Cerebellar cortex (tissue), 1 donor: Measurements from ENCODE around the gene ARMS2.
A peak's percentile ranks its signal among the peaks of the same experiment; 100 is the strongest.

ENCODE experiments used
- DNase-seq: peaks from one replicate; pipeline ENCODE4 v3.0.0-alpha.2; 2015; ENCODE audit warnings: low spot score

Gene ARMS2

DNA sequence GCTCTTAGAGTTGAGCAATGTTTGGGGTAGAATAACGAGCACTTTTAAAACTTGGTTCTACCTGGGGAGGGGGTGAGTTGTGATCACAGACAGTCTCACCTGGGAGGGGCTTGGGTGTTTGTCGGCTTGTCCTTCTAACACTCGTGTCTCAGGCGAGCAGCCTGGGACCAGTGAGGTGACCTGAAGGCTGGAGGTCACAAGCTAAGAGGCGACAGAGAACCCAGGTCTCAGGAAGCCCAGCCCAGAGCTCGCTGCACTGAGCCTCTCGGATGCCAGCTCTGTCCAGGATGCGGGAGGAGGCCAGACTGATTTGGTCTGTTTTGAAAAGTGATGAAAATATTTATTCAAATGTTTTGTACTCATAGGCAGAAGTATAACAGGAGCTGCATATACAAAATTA, 18.7 kb downstream of the ARMS2 start:
- no peak for DNase-seq

DNA sequence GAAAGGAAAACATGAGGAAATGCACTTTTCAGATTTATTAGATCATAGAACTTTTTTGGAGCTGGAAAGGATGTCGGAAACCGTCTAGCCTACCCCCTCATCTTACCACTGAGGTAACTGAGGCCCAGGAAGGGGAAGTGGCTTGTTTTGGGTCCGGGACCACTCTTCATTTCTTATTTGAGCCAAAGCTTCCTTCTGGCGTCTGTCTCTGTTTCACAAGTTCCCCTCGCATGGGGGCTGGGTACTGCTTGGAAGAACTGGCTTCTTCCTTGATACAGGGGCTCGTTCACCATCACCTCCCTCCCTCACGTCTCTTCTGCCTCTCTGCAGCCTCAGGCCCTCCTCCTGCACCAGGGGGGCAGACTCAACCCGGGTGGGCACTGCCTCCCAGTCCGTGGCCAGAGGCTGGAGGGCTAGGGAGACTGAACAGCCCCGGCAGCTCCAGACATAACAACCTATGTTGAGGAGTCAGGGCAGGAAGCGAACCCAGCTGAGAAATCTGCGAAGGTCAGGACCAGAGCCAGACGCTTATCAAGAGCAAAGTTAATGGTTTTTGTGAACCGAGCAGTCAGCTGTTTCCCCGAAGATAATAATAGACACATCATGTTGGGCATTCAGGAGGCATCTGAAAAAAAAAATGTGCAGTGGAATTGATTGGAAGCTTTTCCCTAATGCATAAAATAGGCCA, 19.8 kb downstream of the ARMS2 start:
- DNase-seq = no peak

DNA sequence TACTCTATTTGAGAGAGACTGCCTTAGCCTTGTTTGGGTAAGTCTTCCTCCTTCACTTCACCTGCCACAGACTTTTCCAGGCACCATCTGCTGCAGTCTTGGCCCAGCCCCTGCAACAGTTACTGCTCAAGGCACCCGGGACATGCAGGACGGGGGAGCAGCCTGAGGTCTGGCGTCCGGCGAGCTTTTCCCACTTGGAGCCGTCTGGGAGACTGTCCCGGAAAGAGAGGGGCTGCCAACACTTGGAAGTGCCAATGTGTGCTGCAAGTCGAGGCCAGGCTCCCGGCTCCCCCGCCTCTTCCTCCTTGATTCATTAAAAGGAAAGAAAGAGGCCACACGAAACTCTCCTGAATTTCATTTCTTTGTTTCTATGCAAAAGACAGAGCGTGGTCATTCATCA, 20.6 kb downstream of the ARMS2 start:
- peak; percentile 14 for DNase-seq

DNA sequence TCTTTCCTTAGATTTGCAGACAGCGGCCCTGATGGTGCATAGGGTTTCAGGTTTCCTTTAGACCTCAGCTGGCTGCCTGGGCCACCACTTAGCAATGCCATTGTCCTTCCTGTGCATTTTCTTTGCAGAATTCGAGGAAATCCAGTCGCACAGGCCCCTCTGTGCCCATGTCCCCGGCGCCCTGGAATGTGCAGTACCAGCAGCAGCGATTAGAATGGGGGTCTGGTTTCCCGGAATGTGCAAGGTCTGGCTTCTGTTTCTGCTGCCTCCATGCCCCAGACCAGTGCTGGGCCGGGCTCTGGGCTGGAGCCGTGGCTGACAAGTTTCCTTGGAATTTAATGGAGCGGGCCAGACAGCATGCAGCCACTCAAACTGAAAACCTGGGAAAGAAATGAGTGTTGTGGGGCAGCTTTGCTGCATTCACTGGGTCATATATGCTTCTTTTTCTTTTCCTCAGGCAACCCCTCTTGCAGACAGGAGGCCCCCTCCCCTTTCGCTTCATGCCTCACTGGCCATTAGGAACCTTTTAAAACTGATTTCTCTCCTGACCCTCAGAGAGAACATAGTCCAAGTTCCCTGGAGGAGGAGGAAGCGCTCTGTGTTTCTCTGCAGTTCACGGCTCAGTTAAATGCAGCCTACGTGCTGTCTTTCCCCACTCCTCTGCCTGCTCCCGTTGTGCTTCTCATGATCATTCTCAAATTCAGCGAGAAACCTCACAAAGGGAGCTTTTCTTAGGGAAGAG, 21.3 kb downstream of the ARMS2 start:
- no peak for DNase-seq

DNA sequence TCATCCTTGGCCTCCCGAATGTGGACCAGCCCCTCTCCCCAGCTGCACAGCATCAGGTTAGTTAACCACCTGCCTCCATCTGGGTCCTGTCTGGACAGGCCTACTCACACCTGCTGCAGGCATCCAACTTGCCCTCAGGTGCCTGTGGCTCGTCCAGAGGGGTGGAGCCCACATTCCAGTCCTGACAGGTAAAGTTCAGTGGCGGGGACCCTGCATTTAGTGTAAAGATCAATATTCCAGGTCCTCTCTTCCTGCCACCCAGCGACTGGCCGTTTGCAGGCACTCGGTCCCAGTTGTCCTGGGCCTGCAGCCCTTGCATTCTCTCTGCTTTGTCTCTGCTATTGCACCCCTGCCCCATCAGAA, 21.9 kb downstream of the ARMS2 start:
- no peak for DNase-seq

DNA sequence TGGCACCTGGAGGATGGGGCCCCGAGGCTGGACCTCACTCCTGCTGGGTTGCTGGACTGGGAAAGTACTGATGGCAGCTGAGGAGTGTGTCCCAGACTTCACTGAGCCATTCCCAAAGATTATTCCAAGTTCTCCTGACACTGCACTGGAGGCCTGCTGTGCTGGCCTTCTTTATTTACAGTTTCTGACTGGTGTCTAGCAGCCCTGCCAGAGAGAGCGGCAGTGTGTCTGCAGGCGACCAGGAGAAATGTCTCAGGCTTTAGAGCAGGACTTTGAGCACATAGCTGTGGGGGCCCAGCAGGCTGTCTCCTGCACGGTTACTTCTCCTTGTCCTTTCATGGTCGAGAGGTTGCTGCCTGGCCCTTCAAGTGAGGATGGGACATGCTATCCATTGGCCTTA, 23.0 kb downstream of the ARMS2 start:
- DNase-seq = no peak

DNA sequence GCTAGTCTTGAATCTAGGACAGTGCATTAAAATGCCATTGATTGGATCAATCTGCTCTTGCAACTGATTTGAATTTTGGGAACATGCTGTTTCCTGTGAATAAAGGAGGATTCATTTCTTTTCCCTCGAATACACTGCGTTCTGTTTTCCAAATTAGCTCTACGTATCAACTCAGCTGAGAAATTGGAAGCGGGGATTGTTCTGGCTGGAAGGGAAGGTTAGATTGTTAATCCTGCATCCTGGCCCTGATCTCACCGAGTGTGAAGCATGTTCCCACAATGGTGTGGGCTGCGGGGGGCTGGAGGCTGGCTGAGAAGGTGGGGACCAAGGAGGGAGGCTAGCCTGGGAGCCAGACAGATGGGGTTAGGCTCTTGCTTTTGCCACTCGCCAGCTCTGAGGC, 24.5 kb downstream of the ARMS2 start:
- DNase-seq = peak; percentile 14

DNA sequence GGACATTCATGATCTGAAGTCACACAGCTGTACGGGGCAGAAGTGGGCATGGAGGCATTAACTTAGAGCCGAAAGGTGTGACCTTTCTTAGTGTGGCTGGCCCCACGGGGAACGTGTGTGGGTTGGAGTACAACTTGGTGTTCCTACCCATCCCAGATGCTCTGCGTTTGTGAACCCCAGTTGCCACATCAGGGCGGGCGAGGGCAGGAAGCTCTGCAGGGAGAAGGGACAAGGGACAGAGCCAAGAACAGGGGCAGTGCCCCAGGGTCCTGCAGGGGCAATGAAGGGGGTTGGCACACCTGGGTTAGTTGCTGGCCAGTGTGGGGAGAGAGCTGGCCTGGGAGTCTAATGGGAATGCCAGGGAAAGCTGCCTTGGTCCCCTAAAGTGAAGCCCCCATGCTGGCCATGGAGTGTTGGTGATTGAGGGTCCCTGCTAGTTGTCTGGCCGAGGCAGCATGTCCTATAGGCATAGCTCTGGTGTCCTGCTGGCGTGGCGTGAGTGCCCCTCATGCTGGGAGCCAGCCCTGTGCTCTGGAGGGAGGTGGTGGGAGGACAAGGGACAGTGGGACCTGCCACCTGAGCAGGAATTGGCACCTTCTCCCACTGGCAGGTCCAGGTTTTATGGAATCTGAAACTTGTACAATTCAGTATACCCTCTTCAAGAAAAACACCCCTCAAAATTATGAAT, 25.8 kb downstream of the ARMS2 start:
- DNase-seq = no peak

DNA sequence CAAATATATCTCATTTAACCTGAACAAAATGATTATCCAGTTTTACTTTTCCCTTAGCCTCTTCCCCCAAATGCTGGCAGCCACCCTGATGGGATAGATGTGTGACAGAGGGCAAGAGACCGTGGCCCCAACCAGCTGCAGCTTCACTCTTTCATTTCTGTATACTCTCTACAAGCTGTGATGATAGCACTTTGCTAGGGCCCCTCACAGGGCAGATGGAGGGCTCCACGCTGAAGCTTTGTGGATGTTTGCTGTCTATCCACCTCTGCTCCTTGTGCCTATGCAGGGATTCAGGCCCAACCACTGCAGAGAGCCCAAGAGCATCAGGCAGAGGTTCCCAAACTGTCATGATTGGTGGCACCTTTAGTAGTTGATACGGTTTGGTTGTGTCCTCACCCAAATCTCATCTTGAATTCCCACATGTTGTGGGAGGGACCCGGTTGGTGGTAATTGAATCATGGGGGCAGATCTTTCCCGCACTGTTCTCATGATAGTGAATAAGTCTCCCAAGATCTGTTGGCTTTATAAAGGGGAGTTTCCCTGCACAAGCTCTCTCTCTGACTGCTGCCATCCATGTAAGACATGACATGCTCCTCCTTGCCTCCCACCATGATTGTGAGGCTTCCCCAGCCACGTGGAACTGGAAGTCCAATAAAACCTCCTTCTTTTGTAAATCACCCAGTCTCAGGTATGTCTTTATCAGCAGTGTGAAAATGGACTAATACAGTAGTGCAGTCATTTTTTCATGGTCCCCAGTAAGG, 27.0 kb downstream of the ARMS2 start:
- DNase-seq = no peak

DNA sequence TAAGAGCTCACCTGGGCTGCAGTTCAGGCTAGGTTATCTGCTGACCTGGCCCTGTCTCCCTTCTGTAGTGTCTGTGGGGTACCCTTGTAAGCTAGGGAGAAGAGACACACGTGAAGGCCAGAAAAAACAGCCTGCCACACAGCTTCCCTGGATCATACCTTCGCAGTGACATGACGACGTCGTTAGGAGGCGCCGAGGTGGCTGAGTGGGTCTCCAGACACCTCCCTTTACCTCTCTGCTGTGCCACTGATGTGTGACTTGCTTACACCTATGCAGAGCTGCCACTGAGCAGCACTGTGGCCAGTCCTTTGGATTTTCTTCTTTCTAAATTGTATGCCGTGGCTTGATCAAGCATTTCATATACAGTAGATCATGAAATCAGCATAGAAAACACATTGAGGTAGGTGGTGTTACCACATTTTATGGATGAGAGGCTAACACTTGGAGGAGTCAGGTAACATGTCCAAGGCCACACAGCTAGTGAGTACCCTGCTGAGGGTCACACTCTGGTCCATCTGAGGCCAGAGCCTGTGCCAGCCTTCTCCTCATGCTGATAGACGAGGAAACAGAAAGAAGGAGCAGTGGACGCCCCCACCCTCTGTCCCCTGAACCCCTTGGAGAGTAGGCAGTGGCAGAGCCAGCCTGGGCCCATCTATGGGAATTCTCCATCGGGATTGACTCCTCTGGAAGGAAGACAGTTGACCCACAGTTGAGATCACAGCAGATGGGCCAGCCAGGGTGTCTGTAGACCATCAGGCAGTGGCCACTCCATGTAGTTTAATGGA, 30.0 kb downstream of the ARMS2 start:
- DNase-seq = no peak

DNA sequence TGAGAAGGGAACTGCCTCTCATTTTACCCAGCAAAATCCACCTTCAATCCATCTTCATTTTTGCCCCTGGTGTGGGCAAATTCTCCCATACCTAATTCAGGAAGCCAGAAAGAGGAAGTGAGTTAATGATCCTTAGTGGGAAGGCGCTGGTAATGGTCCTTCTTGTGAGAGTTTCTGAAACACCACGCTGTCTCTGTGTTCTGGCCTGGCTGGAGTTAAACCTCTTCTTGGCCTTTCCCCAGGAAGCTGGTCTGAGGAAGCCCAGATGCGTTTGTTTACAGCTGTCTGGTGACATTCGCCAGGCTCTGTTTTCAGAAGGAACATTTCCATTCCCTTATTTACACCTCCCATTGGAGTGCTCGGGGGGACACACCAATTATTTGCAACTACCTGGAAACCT, 31.2 kb downstream of the ARMS2 start:
- no peak for DNase-seq

DNA sequence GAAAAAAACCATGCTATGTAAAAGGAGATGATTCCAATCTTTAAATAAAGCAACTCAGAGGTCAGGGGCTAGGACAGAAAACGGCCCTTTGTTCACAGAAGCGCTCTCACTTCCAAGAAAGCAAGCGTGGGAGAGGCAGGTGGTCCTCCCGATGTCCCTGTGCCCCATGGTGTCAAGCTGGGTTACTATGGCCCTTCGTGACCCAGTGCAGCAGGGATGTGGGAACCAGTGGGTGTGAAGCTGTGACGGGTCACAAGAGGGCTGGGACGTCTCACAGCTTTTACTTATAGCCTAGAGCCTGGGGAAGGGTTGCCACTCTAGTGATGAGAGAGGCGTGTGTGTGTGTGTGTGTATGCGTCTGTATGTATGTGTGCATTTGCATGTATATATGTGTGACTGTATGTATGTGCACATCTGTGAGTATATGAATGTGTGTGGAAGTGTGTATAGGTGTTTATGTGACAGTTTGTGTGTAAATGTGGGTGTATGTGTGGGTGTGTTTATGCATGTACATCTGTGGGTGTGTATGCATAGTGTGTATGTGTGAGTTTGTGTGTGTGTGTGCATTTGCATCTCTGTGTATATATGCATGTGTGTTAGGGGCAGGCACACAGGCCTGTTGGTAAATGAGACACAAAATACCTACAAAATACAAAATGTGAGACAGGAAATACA, 32.1 kb downstream of the ARMS2 start:
- DNase-seq = no peak

DNA sequence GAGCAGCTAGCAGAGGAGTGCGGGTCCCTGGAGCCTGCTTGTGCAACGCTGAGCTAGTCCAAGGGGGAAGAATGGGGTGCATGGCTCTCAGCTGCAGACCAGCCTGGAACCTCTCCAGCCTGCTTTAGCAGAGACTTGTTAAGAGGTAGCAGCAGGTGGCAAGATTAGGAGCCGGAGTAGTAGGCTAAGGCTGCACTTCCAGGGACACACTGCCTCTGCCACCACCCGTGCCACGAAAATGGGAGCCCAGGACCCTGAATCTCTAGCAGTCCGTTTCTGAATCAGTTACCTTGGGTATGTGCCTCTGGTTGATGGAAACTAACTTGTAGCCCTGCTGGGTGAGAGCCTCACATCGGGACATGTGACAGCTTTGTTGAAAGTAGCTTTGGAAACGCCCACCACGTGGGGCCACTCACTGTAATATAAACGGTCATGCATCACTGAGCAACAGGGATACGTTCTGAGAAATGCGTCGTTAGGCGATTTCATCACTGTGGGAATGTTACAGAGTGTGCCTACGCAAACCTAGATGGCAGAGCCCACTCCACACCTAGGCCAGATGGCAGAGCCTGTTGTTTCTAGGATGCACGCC, 32.8 kb downstream of the ARMS2 start:
- DNase-seq = no peak

DNA sequence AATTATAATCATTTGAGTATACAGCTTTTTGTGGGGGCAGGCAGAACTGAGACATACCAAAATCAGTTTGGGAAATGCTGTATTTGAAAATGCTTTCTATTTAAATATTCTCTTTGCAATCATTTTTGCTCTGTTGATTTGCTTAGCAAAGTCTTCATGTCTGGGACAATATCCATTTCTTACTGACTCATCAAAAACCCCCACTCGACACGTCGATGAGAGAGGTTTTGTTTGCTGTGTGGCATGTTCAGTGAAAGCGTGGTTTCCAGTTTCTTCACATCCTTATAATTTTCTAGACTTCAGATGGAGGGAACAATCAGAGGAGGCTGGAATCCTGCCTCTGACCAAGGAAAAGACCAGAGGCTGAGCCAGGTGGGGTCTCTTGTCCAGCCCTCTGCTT, 35.8 kb downstream of the ARMS2 start:
- no peak for DNase-seq

DNA sequence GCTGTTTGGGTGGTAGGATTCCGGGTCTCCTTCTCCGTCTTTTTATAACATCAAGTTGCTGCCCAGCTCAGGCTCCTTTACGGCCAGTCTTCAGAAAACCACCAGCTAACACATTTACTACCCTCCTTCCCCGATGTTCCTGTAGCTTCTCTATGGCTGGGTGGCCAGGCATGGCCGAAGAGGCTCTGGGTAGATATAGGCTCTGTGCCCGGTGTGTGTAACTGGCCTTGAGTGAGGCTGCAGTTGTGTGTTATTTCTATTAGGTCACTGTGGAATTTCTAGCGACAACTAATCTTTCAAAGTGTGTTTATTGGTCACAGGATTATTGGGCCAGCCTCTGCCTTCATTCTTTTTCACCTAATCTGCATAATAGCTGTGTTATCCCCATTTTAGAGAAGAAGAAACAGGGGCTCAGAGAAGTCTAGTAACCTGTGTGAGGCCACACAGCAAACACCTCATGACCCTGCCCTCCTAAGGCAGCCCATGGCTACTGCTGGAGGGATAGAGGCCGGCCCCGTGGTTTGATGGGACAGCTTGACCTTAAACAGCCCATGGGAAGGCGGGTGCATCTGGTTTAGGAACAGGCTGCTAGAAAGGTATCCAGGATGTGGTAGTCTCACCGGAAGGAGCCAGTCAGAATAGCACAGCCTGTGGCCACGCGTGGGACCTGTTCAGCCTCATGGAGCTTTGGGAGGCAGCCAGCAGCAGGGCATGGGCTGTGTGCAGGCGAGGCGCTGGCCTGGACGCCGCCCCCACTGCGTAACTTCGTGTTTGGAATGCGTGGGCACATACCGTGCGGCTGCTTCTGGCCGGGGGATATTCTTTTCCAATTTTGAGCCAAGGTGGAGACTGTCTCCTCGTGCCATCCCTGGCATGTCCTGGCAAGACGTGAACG, 36.6 kb downstream of the ARMS2 start:
- no peak for DNase-seq

DNA sequence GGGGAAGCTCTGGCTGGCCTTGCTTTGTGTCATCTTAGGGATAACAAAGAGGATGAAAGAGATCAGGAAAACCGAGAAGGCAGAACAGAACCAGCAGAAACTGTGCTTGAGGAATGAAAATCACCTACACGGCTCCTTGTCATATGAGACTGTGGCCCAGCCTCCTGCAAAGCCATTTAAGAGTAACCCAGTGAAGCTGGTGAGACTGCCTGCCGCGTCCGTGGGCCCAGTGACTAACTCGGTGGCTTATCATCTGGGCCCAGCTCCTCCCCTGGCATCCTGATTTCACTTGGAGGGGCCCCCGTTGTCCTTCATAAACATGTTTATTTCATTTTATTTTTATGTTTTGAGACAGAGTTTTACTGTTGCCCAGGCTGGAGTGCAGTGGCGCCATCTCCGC, 37.6 kb downstream of the ARMS2 start:
- DNase-seq = no peak

DNA sequence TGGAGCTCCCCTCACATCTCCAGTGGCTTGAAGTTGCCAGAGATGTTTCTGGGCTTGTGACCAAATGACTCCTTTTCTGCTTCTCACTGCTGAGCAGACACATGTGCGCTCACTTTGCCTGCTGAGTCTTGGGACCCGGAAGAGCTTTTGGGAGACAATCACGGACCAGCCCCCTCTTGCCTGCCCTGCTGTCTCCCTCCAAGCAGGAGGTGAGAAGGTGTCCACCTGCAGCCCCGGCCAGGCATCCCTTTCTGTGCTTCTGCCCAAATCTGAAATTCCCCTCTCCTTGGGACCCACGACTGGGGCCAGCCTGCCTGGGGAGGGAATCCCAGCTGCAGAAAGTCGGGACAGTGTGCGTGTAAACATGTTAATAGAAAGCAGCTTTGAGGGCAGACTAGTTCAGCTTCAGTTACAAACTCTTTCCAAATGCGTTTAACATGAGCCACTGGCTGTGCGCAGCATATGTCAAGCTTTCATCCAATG, 38.6 kb downstream of the ARMS2 start:
- no peak for DNase-seq

DNA sequence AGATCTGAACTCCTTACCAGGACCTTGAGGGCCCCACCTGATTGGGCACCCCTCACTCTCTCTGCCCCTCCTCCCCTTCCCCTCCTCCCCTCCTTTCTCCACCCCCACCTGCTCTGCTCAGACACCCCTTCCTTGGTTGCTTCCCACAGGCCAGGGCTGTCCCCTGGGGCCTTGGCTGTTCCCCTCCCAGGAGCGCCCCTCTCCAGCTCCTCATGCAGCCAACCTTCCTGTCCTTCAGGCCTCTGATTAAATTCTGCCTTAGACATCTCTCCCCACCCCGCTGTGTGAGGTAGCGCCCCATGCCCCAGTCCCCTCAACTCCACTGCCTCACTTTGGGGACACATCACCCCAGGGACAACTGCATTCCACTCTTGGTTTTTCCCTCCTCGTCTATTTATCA, 39.3 kb downstream of the ARMS2 start:
- DNase-seq = no peak

DNA sequence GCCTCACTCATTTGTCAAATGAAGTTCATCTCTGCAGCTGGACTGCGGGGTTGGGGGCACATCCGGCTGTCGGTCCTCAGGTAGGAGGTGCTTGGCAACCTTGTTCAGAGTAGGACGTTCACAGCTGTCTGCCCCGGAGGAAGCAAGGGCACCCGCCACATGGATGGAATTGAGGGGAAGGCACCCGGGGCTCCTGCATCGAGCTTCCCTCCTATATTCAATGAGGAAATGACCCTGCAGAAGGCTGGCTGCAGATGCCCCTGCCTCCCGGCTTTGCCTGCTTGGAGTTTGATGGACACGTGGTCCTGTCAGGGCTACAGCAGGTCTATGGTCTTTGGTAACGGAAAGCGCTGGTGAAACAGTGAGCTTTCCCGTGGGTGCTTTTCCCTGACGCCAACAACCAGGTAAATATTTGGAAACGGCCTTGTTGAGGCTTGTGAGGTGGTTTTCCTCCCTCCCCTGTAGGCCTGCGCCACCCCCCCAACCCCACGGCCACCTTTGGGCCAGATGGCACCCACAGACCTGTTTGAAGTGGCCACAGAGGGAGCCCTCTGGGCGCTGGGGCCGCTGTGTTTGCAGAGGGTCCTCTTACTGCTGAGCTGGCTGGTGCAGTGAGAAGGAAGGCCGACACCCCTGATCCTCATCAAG, 39.8 kb downstream of the ARMS2 start:
- DNase-seq = no peak
